HG03175 (cell line): ENCODE data around the gene TMC7.

ENCODE experiments used
- ATAC-seq: cut with Tn5 transposase; IDR thresholded peaks from one replicate; pipeline ENCODE4 v1.9.1; 2021; ENCODE audit warnings: mild to moderate bottlenecking, moderate library complexity; ENCODE audit not compliant: unreplicated experiment

The TMC7 gene

DNA sequence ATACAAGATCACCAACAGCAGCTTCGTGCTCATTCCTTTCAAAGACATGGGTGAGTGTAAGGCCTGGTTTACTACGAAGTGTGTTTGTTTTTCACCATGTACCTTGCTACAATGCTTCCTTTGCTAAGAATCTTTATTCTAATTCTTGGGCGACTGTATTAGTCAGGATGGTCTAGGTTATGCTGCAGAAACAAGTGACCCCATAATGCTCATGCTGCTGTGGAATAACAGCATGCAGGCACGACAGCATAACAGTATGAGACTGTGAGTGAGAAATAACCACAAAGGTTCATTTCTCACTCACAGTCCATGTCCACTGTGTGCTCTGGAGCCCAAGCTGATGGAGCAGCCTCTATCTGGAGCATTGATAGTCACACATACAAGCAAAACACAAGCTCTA is 38.0 kb downstream of the TMC7 start:
- ATAC-seq = no peak

DNA sequence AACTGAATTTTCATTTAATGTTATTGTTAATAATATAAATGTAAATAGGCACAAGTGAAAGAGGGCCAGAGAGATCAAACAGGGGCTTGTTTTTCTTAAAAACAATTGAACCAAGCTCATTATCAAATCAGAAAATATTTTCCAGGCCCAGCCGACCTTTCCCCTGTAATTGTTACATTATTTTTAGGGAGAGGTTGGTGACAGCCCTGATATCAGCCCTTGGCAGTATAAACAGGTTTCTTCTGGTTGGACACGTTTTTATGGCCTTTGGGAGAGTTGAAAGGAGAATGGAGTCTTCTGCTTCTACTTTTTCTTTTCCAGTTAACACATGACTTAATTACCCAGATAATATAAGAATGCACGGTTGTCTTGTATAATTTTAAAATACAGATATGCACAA is 43.7 kb downstream of the TMC7 start:
- ATAC-seq = no peak

DNA sequence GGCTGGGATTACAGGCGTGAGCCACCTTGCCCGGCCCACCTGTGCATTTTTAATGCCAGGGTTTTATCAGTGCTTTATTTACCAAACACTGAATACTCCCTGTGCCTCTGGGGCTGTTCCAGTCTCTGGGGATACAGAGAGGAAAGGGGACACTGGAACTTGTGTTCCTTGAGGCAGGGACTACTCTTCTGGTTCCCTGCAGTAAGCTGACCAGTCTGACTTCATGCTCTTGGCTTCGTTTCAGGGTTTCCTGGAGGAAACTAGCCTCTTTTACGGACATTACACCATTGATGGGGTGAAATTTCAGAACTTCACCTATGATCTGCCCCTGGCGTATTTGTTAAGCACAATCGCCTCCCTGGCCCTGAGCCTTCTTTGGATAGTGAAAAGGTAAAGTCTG is 46.2 kb downstream of the TMC7 start:
- ATAC-seq = no peak

DNA sequence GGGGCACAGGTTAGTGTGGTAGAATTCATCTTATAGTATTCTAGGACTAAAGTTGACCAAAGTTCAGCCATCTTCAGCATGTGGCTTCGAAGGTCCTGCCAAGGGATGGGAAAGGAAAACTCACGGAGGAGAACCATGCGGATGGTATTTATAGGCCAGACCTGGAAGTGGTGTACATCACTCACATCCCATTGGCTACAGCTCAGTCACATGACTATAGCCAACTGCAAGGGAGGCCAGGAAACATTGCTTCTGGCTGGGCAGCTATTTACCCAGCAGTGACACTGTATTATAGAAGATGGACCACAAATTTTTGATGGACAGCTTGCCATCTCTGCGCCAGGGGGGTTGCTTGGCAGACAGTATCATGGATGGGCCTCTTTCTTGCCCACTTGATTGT is 48.0 kb downstream of the TMC7 start:
- ATAC-seq = no peak

DNA sequence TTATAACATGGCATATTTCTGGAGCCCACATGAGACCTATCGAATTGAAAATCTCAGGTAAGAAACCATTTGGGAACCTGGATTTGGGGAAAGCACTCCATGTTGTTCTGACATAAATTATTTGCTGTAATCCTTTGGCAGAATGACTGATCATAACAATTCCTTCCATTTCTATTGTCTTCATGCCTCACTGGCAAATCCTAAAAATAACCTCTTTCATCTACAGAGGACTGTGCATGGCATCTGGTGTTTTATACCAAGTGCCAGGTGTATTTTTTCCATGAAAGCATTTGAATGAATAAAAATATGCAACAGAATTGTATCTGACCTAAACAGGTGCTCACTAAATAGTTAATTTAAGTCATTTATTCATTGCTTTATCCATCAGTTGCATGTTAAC is 50.0 kb downstream of the TMC7 start:
- no peak for ATAC-seq

DNA sequence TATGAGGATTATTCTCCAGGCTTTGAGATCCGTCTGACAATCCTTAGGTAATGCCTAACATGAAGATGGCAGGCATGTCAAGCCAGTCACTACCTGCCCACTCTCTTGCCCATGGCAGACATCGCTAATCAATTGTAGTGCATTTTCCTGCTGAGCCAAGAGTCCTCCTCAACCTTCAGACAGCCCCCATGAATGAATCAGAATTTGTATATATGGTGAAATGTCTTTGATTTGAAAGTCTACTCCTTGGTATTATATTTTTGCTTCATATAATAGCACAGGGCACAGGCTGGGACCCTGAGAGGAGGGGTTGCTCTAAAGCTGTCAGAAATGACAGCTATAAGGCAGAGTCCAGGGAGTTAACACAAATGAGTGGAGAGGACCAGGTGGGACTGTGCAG is 56.7 kb downstream of the TMC7 start:
- no peak for ATAC-seq

DNA sequence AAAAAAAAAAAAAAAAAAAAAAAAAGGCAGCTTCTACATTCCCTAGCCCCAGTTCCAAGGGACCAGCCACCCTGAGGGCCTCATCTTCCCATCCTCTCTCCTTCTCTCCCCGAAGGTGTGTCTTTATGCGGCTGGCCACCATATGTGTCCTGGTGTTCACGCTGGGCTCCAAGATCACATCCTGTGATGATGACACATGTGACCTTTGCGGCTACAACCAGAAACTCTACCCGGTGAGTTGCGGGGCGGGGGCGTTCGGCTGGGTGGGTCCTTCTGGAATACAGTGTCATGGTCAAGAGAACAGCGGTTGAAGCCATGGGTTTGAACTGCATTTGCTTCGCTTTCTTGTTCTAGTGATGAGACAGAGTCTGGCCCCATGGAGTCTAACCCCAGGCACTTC is 61.0 kb downstream of the TMC7 start:
- no peak for ATAC-seq

DNA sequence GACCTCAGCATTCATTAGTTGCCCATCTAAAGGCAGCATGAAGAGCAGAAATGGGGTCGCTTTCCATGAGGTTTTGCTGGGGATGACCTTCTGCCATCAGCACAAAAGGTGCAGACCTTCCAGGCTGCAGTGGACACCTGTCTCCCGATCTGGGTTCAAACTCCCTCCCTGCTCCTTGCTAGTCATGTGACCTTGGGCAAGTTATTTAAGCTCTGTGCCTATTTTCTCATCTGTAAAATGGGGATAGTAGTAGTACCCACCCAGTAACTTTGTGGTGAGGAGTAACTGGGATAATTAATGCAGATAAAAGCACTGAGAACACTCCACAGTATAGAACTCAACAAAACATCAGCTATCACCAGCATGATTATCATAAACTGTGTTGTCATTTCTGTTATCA is 62.3 kb downstream of the TMC7 start:
- ATAC-seq = no peak

DNA sequence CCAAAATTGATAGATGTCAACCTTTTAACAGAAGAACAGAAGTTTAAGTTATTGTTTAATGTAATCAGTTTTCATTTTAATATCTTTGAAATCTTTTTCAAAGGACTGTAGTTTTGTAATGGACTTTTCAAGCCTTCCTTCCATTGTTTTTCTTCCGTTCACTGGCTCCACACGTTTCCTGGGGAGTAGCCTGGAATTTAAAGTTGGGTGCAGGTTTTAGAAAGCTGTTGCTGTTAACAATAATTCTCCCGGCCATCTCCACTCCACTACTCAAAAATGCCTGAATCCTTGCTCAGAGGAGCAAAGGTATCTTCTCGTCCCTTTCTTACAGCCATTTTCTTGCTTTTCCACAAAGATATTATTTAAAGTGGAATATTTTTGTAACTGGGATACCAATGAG is 79.0 kb downstream of the TMC7 start:
- no peak for ATAC-seq

DNA sequence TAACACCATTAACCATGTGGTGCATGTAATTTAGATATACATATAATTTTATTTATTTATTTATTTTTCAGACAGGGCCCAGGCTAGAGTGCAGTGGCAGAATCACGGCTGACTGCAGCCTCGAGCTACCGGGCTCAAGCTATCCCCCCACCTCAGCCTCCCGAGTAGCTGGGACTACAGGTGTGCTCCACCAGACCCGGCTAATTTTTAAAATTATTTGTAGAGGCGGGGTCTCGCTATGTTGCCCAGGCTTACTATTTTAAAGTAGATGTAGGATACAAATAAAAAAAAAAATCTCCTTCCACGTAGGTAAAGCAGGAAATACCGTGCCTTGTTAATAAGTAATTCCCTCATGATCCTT is 83.2 kb downstream of the TMC7 start:
- ATAC-seq = no peak

DNA sequence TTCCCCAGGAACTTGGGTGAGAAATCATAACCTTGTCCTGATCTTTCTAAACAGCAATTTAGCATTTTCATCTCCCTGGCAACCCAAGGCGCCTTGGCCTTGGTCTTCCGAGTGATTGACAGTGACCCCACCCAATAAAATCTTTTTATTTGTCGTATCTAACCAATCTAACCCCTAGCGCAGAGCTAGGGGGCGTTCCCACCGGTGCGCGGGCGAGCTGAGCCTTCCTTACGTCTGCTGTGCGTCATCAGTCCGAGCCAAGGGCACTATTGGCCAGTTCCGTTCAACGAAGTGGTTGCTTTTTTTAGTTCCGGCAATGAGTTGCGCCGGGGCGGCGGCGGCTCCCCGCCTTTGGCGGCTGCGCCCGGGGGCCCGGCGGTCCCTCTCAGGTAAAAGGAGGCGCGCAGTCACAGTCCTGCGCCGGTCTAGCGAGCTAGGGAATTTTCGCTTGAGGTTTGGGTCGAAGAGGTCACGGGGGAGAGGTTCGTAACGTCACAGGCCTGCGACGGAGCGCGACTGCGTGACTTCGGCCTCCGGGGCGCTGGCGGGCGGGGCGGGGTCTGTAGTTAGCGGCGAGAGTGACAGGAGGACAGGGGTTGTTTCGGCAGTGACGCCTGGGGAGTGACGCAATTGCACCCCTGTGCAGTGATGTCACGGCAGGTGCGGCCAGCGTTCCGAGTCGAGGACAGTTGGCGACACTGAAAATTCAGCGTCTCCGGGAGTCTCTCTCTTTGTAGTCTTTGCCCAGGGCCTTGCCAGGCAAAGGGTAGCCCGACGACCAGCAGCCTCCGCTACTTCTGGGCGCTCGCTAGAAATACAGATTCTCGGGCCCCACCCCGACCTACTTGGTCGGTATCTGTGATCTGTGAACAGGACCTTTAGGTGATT is 83.9 kb downstream of the TMC7 start, which contains the start of gene COQ7:
COQ7 (plus strand) TSS at position 266 of the 888 bp plus-strand sequence; CDS start at position 317, 51 bp downstream.
- ATAC-seq = peak; percentile 92

DNA sequence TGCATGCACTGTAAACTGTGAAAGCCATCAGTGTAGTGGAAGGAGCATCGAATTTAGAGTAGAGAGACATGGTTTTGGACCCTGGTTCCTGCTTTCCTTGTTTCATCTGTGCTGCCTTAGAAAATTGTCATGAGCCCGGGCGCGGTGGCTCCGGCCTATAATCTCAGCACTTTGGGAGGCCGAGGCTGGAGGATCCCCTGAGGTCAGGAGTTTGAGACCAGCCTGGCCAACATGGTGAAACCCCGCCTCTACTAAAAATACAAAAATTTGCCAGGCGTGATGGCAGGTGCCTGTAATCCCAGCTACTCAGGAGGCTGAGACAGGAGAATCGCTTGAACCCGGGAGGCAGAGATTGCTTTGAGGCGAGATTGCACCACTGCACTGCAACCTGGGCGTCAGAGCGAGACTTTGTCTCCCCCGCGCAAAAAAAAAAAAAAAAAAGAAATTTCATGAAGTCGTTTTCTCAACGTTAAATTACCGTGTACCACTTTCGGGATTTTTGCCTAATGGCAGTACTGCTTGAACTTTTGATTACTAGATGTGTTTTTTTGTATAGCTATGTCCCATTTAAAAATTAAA is 84.6 kb downstream of the TMC7 start:
- no peak for ATAC-seq

DNA sequence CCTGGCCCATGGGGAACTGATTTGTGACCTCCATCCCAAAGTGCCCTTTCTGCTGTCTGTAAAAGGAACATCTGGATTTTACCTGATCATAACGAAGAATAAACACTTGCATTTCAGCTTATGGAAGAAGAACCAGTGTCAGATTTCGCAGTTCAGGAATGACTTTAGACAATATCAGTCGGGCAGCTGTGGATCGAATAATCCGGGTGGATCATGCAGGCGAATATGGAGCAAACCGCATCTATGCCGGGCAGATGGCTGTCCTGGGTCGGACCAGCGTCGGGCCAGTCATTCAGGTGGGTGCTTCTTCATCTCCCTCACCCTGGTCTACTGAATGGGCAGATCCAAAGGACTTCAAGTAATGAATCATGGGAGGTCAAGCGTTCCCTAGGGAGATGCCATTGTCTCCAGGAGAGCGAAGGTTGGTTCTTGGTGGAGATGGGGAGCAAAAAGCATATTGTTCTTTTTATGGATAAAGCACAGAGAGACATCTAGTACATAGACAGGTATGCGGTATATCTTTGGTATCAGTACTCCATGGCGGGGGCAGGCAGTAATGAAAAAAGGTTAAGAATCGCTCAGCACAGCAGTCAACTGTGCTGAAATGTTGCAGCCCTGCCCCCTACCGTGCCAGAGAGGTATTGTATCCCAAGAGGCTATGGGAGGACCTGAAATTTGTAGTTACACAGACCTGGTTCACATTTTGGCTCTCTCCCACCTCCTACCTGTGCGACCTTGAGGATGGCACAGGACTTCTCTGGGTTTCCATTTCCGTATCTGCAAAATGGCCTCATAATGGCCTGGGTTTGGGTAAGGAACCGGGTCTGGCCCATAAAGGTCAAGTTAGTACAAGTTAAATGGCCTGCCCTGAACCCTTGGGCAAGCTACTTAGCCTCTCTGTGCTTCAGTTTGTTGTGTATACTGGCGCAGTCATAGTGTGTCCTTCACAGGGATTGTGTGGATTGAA is 88.4 kb downstream of the TMC7 start:
- no peak for ATAC-seq

DNA sequence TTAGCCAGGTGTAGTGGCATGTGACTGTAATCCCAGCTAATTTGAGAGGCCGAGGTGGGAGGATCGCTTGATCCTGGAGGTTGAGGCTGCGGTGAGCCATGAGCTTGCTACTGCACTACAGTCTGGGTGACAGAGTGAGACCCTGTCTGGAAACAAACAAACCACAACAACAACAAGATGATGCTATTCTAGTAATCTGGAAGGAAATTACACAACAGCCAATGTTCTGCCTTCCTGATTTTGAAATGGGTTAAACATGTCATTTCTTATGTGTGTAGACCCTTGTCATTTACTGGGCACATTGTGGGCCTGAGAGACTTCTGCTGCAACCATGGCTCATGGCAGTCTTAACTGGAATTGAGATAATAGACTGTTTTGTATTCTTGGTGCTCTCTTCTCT is 89.6 kb downstream of the TMC7 start:
- ATAC-seq = no peak

DNA sequence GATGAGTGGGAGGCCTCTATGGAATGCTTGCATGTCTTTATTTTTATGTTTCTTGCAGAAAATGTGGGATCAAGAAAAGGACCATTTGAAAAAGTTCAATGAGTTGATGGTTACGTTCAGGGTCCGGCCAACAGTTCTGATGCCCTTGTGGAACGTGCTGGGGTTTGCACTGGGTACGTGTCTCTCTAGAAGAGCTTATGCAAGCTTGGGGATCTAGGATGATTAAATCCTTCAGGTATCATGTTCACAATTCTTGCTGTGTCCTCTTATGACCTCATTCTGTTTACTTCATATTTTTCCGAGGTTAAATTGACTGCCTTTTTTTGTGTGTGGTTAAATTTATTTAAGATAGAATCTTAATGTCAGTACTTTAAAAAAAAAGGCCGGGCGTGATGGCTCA is 90.1 kb downstream of the TMC7 start:
- ATAC-seq = no peak

DNA sequence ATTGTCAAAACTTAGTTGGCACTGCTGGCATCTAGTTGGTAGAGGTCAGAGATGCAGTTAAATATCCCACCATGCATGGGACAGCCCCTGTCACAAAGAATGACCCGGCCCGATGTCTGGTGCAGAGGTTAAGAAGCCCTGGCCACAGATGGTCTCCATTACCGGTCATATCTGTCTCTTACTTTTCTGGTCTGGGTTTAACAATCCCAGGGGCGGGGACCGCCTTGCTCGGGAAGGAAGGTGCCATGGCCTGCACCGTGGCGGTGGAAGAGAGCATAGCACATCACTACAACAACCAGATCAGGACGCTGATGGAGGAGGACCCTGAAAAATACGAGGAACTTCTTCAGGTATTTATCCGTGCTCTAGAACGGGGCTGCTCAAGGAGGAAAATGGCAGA is 91.8 kb downstream of the TMC7 start:
- no peak for ATAC-seq

DNA sequence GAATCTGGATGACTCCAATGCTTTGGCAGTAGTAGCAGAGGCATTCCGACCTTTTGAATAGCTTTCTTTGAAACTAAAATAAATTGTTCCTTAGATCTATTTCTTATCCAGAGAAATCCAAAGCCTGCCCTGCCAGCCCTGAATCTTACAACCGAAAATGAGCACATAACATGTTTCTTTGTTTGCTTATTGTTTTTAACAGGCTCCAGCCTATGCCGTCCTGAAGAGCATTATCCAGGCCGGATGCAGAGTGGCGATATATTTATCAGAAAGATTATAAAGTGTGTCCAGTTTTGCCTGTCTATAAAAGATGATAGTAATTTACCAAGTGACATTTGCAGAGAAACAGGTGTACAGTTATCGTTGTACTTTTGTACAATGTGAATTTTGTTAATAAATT is 94.1 kb downstream of the TMC7 start:
- no peak for ATAC-seq

DNA sequence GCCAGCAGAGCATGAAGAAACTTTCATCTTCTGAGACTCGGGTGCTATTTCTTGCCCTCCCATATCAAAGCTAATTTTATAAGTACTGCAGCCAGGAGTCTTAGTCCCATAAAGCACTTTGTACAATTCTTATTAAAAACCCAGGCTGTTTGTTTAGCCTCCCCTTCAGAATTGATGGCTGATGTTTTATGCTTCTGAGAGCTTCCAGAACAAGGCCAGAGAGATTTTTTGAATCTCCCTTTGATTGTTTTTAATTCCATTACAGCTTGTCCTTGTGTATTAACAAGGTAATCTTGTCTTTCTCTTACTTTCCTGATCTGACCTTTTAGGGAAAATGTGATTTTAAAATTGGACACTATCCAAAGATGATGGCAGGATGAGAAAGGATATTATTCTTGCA is 99.9 kb downstream of the TMC7 start:
- no peak for ATAC-seq

DNA sequence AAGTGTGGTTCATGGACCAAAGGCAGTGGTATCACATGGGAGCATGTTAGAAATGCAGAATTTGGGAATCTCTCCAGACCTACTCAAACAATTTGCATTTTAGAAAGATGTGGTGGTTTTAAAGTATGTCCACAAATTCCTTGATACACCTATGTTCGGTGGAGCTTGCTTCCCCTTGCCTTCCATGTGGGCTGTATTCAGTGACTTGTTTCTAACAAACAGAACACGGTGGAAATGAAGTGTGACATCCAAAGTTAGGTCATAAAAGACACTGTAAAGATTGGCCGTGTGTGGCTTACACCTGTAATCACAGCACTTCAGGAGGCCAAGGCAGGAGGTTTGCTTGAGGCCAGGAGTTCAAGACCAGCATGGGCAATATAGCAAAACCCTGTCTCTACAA is 100.4 kb downstream of the TMC7 start:
- no peak for ATAC-seq

DNA sequence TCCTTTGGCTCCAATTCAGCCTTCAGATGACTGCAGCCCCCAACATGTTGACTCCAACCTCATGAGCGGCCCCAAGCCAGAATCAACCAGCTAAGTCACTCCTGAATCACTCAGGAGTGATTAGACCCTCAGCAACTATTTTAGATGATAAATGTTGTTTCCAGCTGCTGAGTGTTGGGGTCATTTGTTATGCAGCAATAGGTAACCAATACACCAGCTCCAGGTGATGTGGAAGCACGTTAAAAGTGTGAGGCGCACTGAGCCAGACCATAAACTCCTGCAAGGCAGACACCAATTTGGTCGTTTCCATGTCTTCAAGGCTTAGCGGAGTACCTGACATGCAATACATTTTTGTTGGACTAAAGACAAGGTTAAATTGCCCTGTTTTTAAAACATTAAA is 101.1 kb downstream of the TMC7 start:
- ATAC-seq = no peak

DNA sequence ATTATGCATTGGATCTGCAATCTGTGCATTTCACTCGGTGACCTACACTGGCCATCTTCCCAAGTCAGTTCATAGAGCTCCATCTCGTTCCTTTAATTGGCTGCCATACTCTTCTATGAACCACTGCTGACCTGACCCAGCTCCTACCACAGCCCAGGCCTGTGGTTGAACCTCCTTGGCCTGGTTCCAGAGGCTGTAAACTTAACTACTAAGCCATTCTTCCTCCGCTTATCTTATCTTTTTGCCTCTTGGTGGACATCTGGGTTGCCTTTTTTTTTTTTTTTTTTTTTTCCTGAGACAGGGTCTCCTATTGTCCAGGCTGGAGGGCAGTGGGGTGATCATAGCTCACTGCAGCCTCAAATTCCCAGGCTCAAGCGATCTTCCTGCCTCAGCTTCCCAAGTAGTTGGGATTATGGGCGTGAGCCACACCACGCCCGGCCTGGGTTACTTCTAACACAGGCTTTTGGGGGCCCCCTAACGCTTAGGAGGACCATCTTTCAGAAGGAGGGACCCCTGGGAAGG is 102.0 kb downstream of the TMC7 start:
- ATAC-seq = no peak
